IMR-90 (cell line): Measurements from ENCODE around the gene XKRX. TPM values are rescaled to one million over a fixed set of nuclear protein-coding genes. Genes with fewer than 3 reads are reported as not detected.

ENCODE experiments used
- ATAC-seq: fragments of 200-7000 bp; cut with Tn5 transposase; 2 replicates; pipeline ENCODE4 v1.9.1; 2020; ENCODE audit warnings: low read depth, mild to moderate bottlenecking, moderate library complexity
- BruUV-seq: library from RNA; stranded (reverse); fragments of 400-500 nt; replicated peaks from 2 replicates; lab custom pipeline; 2021; lab: Mats Ljungman, UMichigan
- CTCF ChIA-PET: fragments of 300-600 bp; formaldehyde crosslinking; extraction: SDS; loops from one replicate; lab custom pipeline; 2021; ENCODE audit warnings: antibody characterized with exemption; lab: Yijun Ruan, JAX
- POLR2A ChIA-PET: fragments of 300-600 bp; sonication (Branson Sonifier 250); formaldehyde crosslinking; loops from one replicate; lab custom pipeline; 2022; ENCODE audit warnings: antibody characterized with exemption; ENCODE audit not compliant: unreplicated experiment; lab: Charles Lee
- DNase-seq: peaks from one replicate; pipeline ENCODE4 v3.0.0; 2013
- H2AFZ ChIP-seq: replicated peaks from 2 replicates; pipeline ENCODE3; 2013; ENCODE audit warnings: low read length, mild to moderate bottlenecking; ENCODE audit not compliant: poor library complexity
- H2AK5ac ChIP-seq: 2 replicates; pipeline ENCODE4 v1.6.1; 2013; ENCODE audit warnings: low read depth, low read length, inconsistent platforms
- H2AK9ac ChIP-seq: replicated peaks from 2 replicates; pipeline ENCODE3; 2013; ENCODE audit warnings: mild to moderate bottlenecking, low read depth, low read length, moderate library complexity; ENCODE audit not compliant: poor library complexity
- H2BK120ac ChIP-seq: 2 replicates; pipeline ENCODE4 v1.6.1; 2013; ENCODE audit warnings: low read depth, low read length, inconsistent platforms
- H2BK15ac ChIP-seq: 3 replicates; pipeline ENCODE4 v1.6.1; 2013; ENCODE audit warnings: low read depth, low read length, inconsistent platforms
- H2BK20ac ChIP-seq: 2 replicates; pipeline ENCODE4 v1.6.1; 2013; ENCODE audit warnings: low read depth, mild to moderate bottlenecking, inconsistent platforms, low read length, moderate library complexity
- H2BK5ac ChIP-seq: 2 replicates; pipeline ENCODE4 v1.6.1; 2013; ENCODE audit warnings: mild to moderate bottlenecking, low read depth, low read length, inconsistent platforms; ENCODE audit not compliant: poor library complexity, severe bottlenecking
- H3K14ac ChIP-seq: replicated peaks from 2 replicates; pipeline ENCODE4 v1.6.1; 2013; ENCODE audit warnings: low read depth, low read length, inconsistent platforms
- H3K18ac ChIP-seq: 2 replicates; pipeline ENCODE4 v1.6.1; 2013; ENCODE audit warnings: low read depth, low read length, control low read depth
- H3K23ac ChIP-seq: 2 replicates; pipeline ENCODE4 v1.6.1; 2013; ENCODE audit warnings: low read depth, low read length, inconsistent platforms
- H3K27ac ChIP-seq: 2 replicates; pipeline ENCODE4 v1.5.1; 2013; ENCODE audit warnings: mild to moderate bottlenecking, control low read depth, low read length; ENCODE audit not compliant: insufficient read depth
- H3K27me3 ChIP-seq: 2 replicates; pipeline ENCODE4 v1.6.1; 2013; ENCODE audit warnings: low read length; ENCODE audit not compliant: control insufficient read depth, insufficient read depth
- H3K36me3 ChIP-seq: 2 replicates; pipeline ENCODE4 v1.6.1; 2013; ENCODE audit warnings: low read length, mixed read lengths; ENCODE audit not compliant: control insufficient read depth, insufficient read depth
- H3K4ac ChIP-seq: 2 replicates; pipeline ENCODE4 v1.6.1; 2013; ENCODE audit warnings: low read depth, low read length, inconsistent platforms
- H3K4me1 ChIP-seq: 2 replicates; pipeline ENCODE4 v1.6.1; 2013; ENCODE audit warnings: low read length, mixed read lengths; ENCODE audit not compliant: control insufficient read depth, insufficient read depth
- H3K4me2 ChIP-seq: 2 replicates; pipeline ENCODE4 v1.6.1; 2013; ENCODE audit warnings: low read depth, mild to moderate bottlenecking, control low read depth, low read length, moderate library complexity
- H3K4me3 ChIP-seq: 2 replicates; pipeline ENCODE4 v1.5.1; 2013; ENCODE audit warnings: low read depth, mild to moderate bottlenecking, control low read depth, low read length, moderate library complexity; ENCODE audit not compliant: insufficient read depth
- H3K56ac ChIP-seq: 2 replicates; pipeline ENCODE4 v1.6.1; 2013; ENCODE audit warnings: low read length, inconsistent platforms; ENCODE audit not compliant: insufficient read depth; ENCODE audit errors: extremely low read depth
- H3K79me1 ChIP-seq, 2 experiments: 2 replicates each; pipeline ENCODE4 v1.6.1; 2013; ENCODE audit warnings: low read length in 2 of 2, inconsistent platforms in 1 of 2, low read depth in 1 of 2
- H3K9ac ChIP-seq: 2 replicates; pipeline ENCODE4 v1.6.1; 2013; ENCODE audit warnings: low read depth, low read length, control low read depth
- H3K9me1 ChIP-seq: 2 replicates; pipeline ENCODE4 v1.6.1; 2013; ENCODE audit warnings: low read length, inconsistent platforms; ENCODE audit not compliant: insufficient read depth
- H3K9me3 ChIP-seq: 2 replicates; pipeline ENCODE4 v1.6.1; 2013; ENCODE audit warnings: low read length; ENCODE audit not compliant: control insufficient read depth, insufficient read depth
- H4K20me1 ChIP-seq: 2 replicates; pipeline ENCODE4 v1.6.1; 2013; ENCODE audit warnings: low read length, inconsistent platforms; ENCODE audit not compliant: insufficient read depth
- H4K5ac ChIP-seq: 2 replicates; pipeline ENCODE4 v1.6.1; 2013; ENCODE audit warnings: mild to moderate bottlenecking, low read depth, low read length, control low read depth
- H4K8ac ChIP-seq, 2 experiments: 2 replicates each; pipeline ENCODE4 v1.6.1; 2013; ENCODE audit warnings: low read depth in 2 of 2, low read length in 2 of 2, control low read depth in 1 of 2, inconsistent platforms in 1 of 2
- H4K91ac ChIP-seq: 2 replicates; pipeline ENCODE4 v1.6.1; 2013; ENCODE audit warnings: low read depth, low read length, inconsistent platforms; ENCODE audit not compliant: insufficient read depth
- BHLHE40 ChIP-seq: fragments of 150-350 bp; IDR thresholded peaks from 2 replicates; pipeline ENCODE4 v1.6.1; 2016; ENCODE audit warnings: mild to moderate bottlenecking, low read depth, low read length
- CEBPB ChIP-seq: IDR thresholded peaks from 2 replicates; pipeline ENCODE4 v1.6.1; 2012; ENCODE audit warnings: low read depth, low read length, improper control_type of control experiment
- CHD1 ChIP-seq: IDR thresholded peaks from 2 replicates; pipeline ENCODE4 v1.6.1; 2012; ENCODE audit warnings: low read depth, low read length, improper control_type of control experiment
- CTCF ChIP-seq: conservative IDR thresholded peaks from 2 replicates; pipeline ENCODE4 v1.5.1; 2012; ENCODE audit warnings: mild to moderate bottlenecking, low read depth, low read length, improper control_type of control experiment
- ELK1 ChIP-seq: fragments of 150-350 bp; IDR thresholded peaks from 2 replicates; pipeline ENCODE4 v1.6.1; 2016; ENCODE audit warnings: low read depth, mild to moderate bottlenecking, low read length, moderate library complexity, borderline replicate concordance
- FOS ChIP-seq: fragments of 150-350 bp; IDR thresholded peaks from 2 replicates; pipeline ENCODE4 v1.6.1; 2016; ENCODE audit warnings: low read depth, low read length
- MAFK ChIP-seq: IDR thresholded peaks from 2 replicates; pipeline ENCODE4 v1.6.1; 2012; ENCODE audit warnings: low read depth, low read length, improper control_type of control experiment
- MAZ ChIP-seq: IDR thresholded peaks from 2 replicates; pipeline ENCODE4 v1.6.1; 2012; ENCODE audit warnings: low read depth, mild to moderate bottlenecking, low read length, improper control_type of control experiment, moderate library complexity, borderline replicate concordance
- MXI1 ChIP-seq: IDR thresholded peaks from 2 replicates; pipeline ENCODE4 v1.6.1; 2012; ENCODE audit warnings: low read depth, mild to moderate bottlenecking, low read length, moderate library complexity, borderline replicate concordance
- NFE2L2 ChIP-seq: fragments of 150-350 bp; IDR thresholded peaks from 2 replicates; pipeline ENCODE4 v1.6.1; 2016; ENCODE audit warnings: low read depth, mild to moderate bottlenecking, low read length
- POLR2A ChIP-seq: IDR thresholded peaks from 2 replicates; pipeline ENCODE4 v1.6.1; 2012; ENCODE audit warnings: mild to moderate bottlenecking, low read depth, low read length
- RCOR1 ChIP-seq: IDR thresholded peaks from 2 replicates; pipeline ENCODE4 v1.6.1; 2012; ENCODE audit warnings: mild to moderate bottlenecking, low read length, improper control_type of control experiment; ENCODE audit not compliant: insufficient replicate concordance
- RFX5 ChIP-seq: IDR thresholded peaks from 2 replicates; pipeline ENCODE4 v1.8.0; 2012; ENCODE audit warnings: low read depth, mild to moderate bottlenecking, low read length, moderate library complexity
- SMC3 ChIP-seq: fragments of 150-350 bp; IDR thresholded peaks from 2 replicates; pipeline ENCODE4 v1.6.1; 2016; ENCODE audit warnings: low read depth, mild to moderate bottlenecking, antibody characterized with exemption, low read length, moderate library complexity
- USF2 ChIP-seq: fragments of 150-350 bp; IDR thresholded peaks from 2 replicates; pipeline ENCODE4 v1.6.1; 2017; ENCODE audit warnings: mild to moderate bottlenecking, antibody characterized with exemption, low read length, low read depth
- WGBS, 2 experiments: methylation state at CpG; one replicate each; pipeline versions ENCODE4 v1.1.5 to v1.1.7; 2013; ENCODE audit warnings: missing lambda C conversion rate in 2 of 2; ENCODE audit not compliant: insufficient read length in 1 of 2; ENCODE audit errors: extremely low coverage in 2 of 2; 5-methylcytosine and 5-hydroxymethylcytosine counted together
- dilution Hi-C: fragments of 300-500 bp; cut with HindIII; formaldehyde crosslinking; loops from one replicate; pipeline ENCODE4 v1.14.3; 2018; ENCODE audit warnings: low sequenced_read_pairs; ENCODE audit not compliant: unreplicated experiment
- in situ Hi-C: fragments of 300-500 bp; cut with MboI; formaldehyde crosslinking; loops from 3 replicates; pipeline ENCODE4 v1.14.3; 2019; ENCODE audit warnings: low sequenced_read_pairs, inconsistent platforms, mixed read lengths
- intact Hi-C: fragments of 100-400 bp; cut with micrococcal nuclease; formaldehyde crosslinking; loops from 2 replicates; pipeline ENCODE4 v1.10.0; 2022
- polyA plus RNA-seq, 3 experiments: library from polyadenylated mRNA; depleted of rRNA; stranded (reverse); fragments of >200 nt; gene quantifications; 2 replicates each; pipeline ENCODE4 v1.2.3, GENCODE V29; 2012; ENCODE audit warnings: low replicate concordance in 1 of 3
- total RNA-seq: library from RNA; depleted of rRNA; stranded (reverse); fragments of >200 nt; gene quantifications from 2 replicates; pipeline ENCODE4 v1.2.3, GENCODE V29; 2012

XKRX gene
- total and polyA plus RNA-seq, 2 of the 4 experiments (the other 2 are of a cell fraction): 0.39 to 0.90 TPM

- H2BK15ac ChIP-seq: no peak overlapping the region
- H3K56ac ChIP-seq: no peak overlapping the region
- no peaks in the 10 kb centered on the region for H3K36me3 ChIP-seq
- BruUV-seq: no TSS peak
- H3K9ac ChIP-seq: no peak overlapping the region
- H3K4me2 ChIP-seq: no peak overlapping the region
- H3K4ac ChIP-seq: no peak overlapping the region
- no peak overlapping the region for H4K91ac ChIP-seq
- H3K27me3 ChIP-seq: peaks cover 7% of the 10 kb centered on the region; the same call in 1 of the 2 replicates
- no peak overlapping the region for H3K18ac ChIP-seq
- no peak overlapping the region for H4K8ac ChIP-seq
- peaks cover 6% of the 10 kb centered on the region for H3K9me3 ChIP-seq
- intact Hi-C loops (no loop called here), in situ Hi-C loops (no loop called here), dilution Hi-C loops (no loop called here)
- no peak overlapping the region for H3K23ac ChIP-seq
- H3K4me3 ChIP-seq: no peak overlapping the region
- ATAC-seq (no peak), DNase-seq (no peak)
- H3K79me1 ChIP-seq: no peaks in the 10 kb centered on the region
- no peak overlapping the region for H2BK120ac ChIP-seq
- no peak overlapping the region for H2AK5ac ChIP-seq
- no peaks in the 10 kb centered on the region for H3K9me1 ChIP-seq
- H2BK20ac ChIP-seq: no peak overlapping the region
- H2AFZ ChIP-seq: no peak overlapping the region
- 58% methylated on average over 2 of the region's 4 CpGs; no CpG with 5 or more reads in 1 of the 2 experiments for WGBS, 2 experiments
- H2BK5ac ChIP-seq: no peak overlapping the region
- H4K5ac ChIP-seq: no peak overlapping the region
- TF ChIP-seq CTCF (no peak), ELK1 (no peak), MAFK (no peak), SMC3 (no peak), MAZ (no peak), MXI1 (no peak), USF2 (no peak), BHLHE40 (no peak), FOS (no peak), RCOR1 (no peak), POLR2A (no peak), RFX5 (no peak), CEBPB (no peak), NFE2L2 (no peak), CHD1 (no peak)
- CTCF ChIA-PET: interaction anchor here (0.6 to 1.3 kb wide), 2 partner anchors 11 to 69 kb away, joined by 3 to 4 read pairs; no protein-coding TSS in a partner anchor
- no peak overlapping the region for H3K27ac ChIP-seq
- H4K20me1 ChIP-seq: no peaks in the 10 kb centered on the region
- POLR2A ChIA-PET: no interaction called here
- no peak overlapping the region for H2AK9ac ChIP-seq
- no peaks in the 10 kb centered on the region for H3K4me1 ChIP-seq
- H3K14ac ChIP-seq: no peak overlapping the region
Observed at GRCh38 chrX:100931218-100931924, 2.7 kb upstream of the XKRX start.
